Mesenchymal stem cell (in vitro differentiated cells and primary cell): ENCODE data around the gene ANXA8.
"Not testable (repeated sequence)": the region's sequence is repeated elsewhere in the genome, so short reads cannot be mapped to it uniquely, and the experiment has no call there.

Experiments
- DNase-seq: peaks from one replicate; pipeline ENCODE4 v3.0.0-alpha.2; 2013
- H2AFZ ChIP-seq: one replicate; pipeline ENCODE4 v1.6.1; 2013; ENCODE audit warnings: low read depth, mild to moderate bottlenecking, control low read depth, inconsistent platforms, low read length, moderate library complexity
- H2AK5ac ChIP-seq: 2 replicates; pipeline ENCODE4 v1.6.1; 2013; ENCODE audit warnings: low read length, moderate library complexity, mild to moderate bottlenecking, inconsistent platforms; ENCODE audit not compliant: severe bottlenecking
- H2BK120ac ChIP-seq: one replicate; pipeline ENCODE4 v1.6.1; 2013; ENCODE audit warnings: low read depth, mild to moderate bottlenecking, inconsistent platforms, low read length, moderate library complexity
- H2BK12ac ChIP-seq, 2 experiments: one replicate each; pipeline ENCODE4 v1.6.1; 2013; ENCODE audit warnings: inconsistent platforms in 2 of 2, low read length in 2 of 2, mild to moderate bottlenecking in 2 of 2, moderate library complexity in 2 of 2, control low read depth in 1 of 2
- H2BK15ac ChIP-seq: one replicate; pipeline ENCODE4 v1.6.1; 2013; ENCODE audit warnings: mild to moderate bottlenecking, low read depth, inconsistent platforms; ENCODE audit not compliant: poor library complexity, severe bottlenecking
- H2BK5ac ChIP-seq: 2 replicates; pipeline ENCODE4 v1.6.1; 2013; ENCODE audit warnings: low read depth, mild to moderate bottlenecking, low read length, control low read depth, inconsistent platforms; ENCODE audit not compliant: poor library complexity, severe bottlenecking
- H3K14ac ChIP-seq, 2 experiments: one replicate each; pipeline ENCODE4 v1.6.1; 2013; ENCODE audit warnings: inconsistent platforms in 2 of 2, low read length in 2 of 2, control low read depth in 1 of 2, mild to moderate bottlenecking in 1 of 2, moderate library complexity in 1 of 2
- H3K18ac ChIP-seq, 2 experiments: one replicate each; pipeline ENCODE4 v1.6.1; 2013; ENCODE audit warnings: inconsistent platforms in 2 of 2, low read length in 2 of 2, control low read depth in 1 of 2, low read depth in 1 of 2, mild to moderate bottlenecking in 1 of 2
- H3K23ac ChIP-seq, 2 experiments: one replicate each; pipeline ENCODE4 v1.6.1; 2013; ENCODE audit warnings: inconsistent platforms in 2 of 2, low read length in 2 of 2, mild to moderate bottlenecking in 2 of 2, moderate library complexity in 2 of 2, control low read depth in 1 of 2
- H3K27ac ChIP-seq: 2 replicates; pipeline ENCODE4 v1.5.1; 2013; ENCODE audit warnings: mild to moderate bottlenecking, moderate library complexity, low read length, control low read depth, inconsistent platforms; ENCODE audit not compliant: poor library complexity, severe bottlenecking
- H3K27me3 ChIP-seq, 2 experiments: 2 replicates each; pipeline versions ENCODE4 v1.6.1 to v1.7.0; 2013; ENCODE audit warnings: low read length in 2 of 2, mild to moderate bottlenecking in 2 of 2, moderate library complexity in 2 of 2, control low read depth in 1 of 2, inconsistent platforms in 1 of 2; ENCODE audit not compliant: control insufficient read depth in 1 of 2, insufficient read depth in 1 of 2
- H3K36me3 ChIP-seq, 2 experiments: 2 replicates each; pipeline versions ENCODE4 v1.6.1 to v1.7.0; 2013; ENCODE audit warnings: low read length in 2 of 2, control low read depth in 1 of 2, inconsistent platforms in 1 of 2, low read depth in 1 of 2, mild to moderate bottlenecking in 1 of 2; ENCODE audit not compliant: insufficient read depth in 2 of 2, control insufficient read depth in 1 of 2
- H3K4ac ChIP-seq, 2 experiments: one replicate each; pipeline ENCODE4 v1.6.1; 2013; ENCODE audit warnings: inconsistent platforms in 2 of 2, low read length in 2 of 2, mild to moderate bottlenecking in 2 of 2, moderate library complexity in 2 of 2, control low read depth in 1 of 2, low read depth in 1 of 2
- H3K4me1 ChIP-seq: 2 replicates; pipeline ENCODE4 v1.6.1; 2013; ENCODE audit warnings: low read depth, low read length, control low read depth; ENCODE audit not compliant: control insufficient read depth, insufficient read depth
- H3K4me2 ChIP-seq: 2 replicates; pipeline ENCODE4 v1.6.1; 2013; ENCODE audit warnings: low read length, mild to moderate bottlenecking, inconsistent platforms; ENCODE audit not compliant: poor library complexity, severe bottlenecking
- H3K4me3 ChIP-seq, 2 experiments: 2 replicates each; pipeline versions ENCODE4 v1.5.1 to v1.7.0; 2013; ENCODE audit warnings: low read length in 2 of 2, mild to moderate bottlenecking in 2 of 2, control low read depth in 1 of 2, low read depth in 1 of 2; ENCODE audit not compliant: insufficient read depth in 1 of 2
- H3K79me1 ChIP-seq: replicated peaks from 2 replicates; pipeline ENCODE4 v1.6.1; 2013; ENCODE audit warnings: mild to moderate bottlenecking, control low read depth, low read length, inconsistent platforms; ENCODE audit not compliant: poor library complexity, severe bottlenecking
- H3K9ac ChIP-seq: 2 replicates; pipeline ENCODE4 v1.7.0; 2013; ENCODE audit warnings: mild to moderate bottlenecking, low read length, moderate library complexity
- H3K9me3 ChIP-seq: 2 replicates; pipeline ENCODE4 v1.7.0; 2013; ENCODE audit warnings: mild to moderate bottlenecking, low read length; ENCODE audit not compliant: control insufficient read depth
- H4K8ac ChIP-seq: one replicate; pipeline ENCODE4 v1.6.1; 2013; ENCODE audit warnings: inconsistent platforms, mild to moderate bottlenecking, low read length, moderate library complexity
- H4K91ac ChIP-seq: one replicate; pipeline ENCODE4 v1.6.1; 2013; ENCODE audit warnings: mild to moderate bottlenecking, low read length, inconsistent platforms
- WGBS: methylation state at CpG from one replicate; pipeline ENCODE4 v1.1.7; 2013; ENCODE audit warnings: mixed read lengths; 5-methylcytosine and 5-hydroxymethylcytosine counted together

ANXA8 gene

GRCh38 chr10:47478114-47478513, 5.8 kb downstream of the ANXA8 start:
- H4K91ac ChIP-seq, H2AFZ ChIP-seq, H3K9ac ChIP-seq, H2AK5ac ChIP-seq, H3K79me1 ChIP-seq, H3K27ac ChIP-seq, DNase-seq, H3K27me3 ChIP-seq, H3K4me3 ChIP-seq, H2BK12ac ChIP-seq, H2BK5ac ChIP-seq, H2BK15ac ChIP-seq, H4K8ac ChIP-seq, H2BK120ac ChIP-seq, H3K36me3 ChIP-seq, H3K9me3 ChIP-seq, H3K14ac ChIP-seq, H3K4ac ChIP-seq, H3K4me2 ChIP-seq, H3K4me1 ChIP-seq, H3K18ac ChIP-seq, H3K23ac ChIP-seq: not testable (repeated sequence)
- WGBS, result no CpG with 5 or more reads among the region's 5 CpGs

GRCh38 chr10:47477078-47477477, 6.8 kb downstream of the ANXA8 start:
- H3K27me3 ChIP-seq, H3K23ac ChIP-seq, H3K4me2 ChIP-seq, H3K79me1 ChIP-seq, H3K9ac ChIP-seq, H2BK120ac ChIP-seq, DNase-seq, H3K27ac ChIP-seq, H2BK5ac ChIP-seq, H3K9me3 ChIP-seq, H3K4me1 ChIP-seq, H3K14ac ChIP-seq, H4K8ac ChIP-seq, H2AFZ ChIP-seq, H4K91ac ChIP-seq, H3K4me3 ChIP-seq, H3K18ac ChIP-seq, H2BK15ac ChIP-seq, H3K4ac ChIP-seq, H2BK12ac ChIP-seq, H2AK5ac ChIP-seq, H3K36me3 ChIP-seq: not testable (repeated sequence)
- 100% methylated on average over 3 of the region's 11 CpGs for WGBS

GRCh38 chr10:47475101-47475500, 8.8 kb downstream of the ANXA8 start:
- not testable (repeated sequence) for H2BK12ac ChIP-seq, H3K14ac ChIP-seq, H2BK120ac ChIP-seq, H3K18ac ChIP-seq, H3K79me1 ChIP-seq, H2BK15ac ChIP-seq, DNase-seq, H3K23ac ChIP-seq, H3K27ac ChIP-seq, H4K91ac ChIP-seq, H3K4me3 ChIP-seq, H4K8ac ChIP-seq, H3K36me3 ChIP-seq, H2AK5ac ChIP-seq, H3K4me1 ChIP-seq, H3K9ac ChIP-seq, H3K27me3 ChIP-seq, H3K9me3 ChIP-seq, H2BK5ac ChIP-seq, H3K4ac ChIP-seq, H2AFZ ChIP-seq, H3K4me2 ChIP-seq
- no CpG with 5 or more reads among the region's 5 CpGs for WGBS

GRCh38 chr10:47473516-47473915, 10.4 kb downstream of the ANXA8 start:
- DNase-seq, H3K4me1 ChIP-seq, H3K9me3 ChIP-seq, H2BK120ac ChIP-seq, H2BK15ac ChIP-seq, H3K9ac ChIP-seq, H3K4me2 ChIP-seq, H4K91ac ChIP-seq, H2AK5ac ChIP-seq, H2BK12ac ChIP-seq, H3K36me3 ChIP-seq, H3K14ac ChIP-seq, H2BK5ac ChIP-seq, H3K23ac ChIP-seq, H3K27ac ChIP-seq, H3K4me3 ChIP-seq, H2AFZ ChIP-seq, H3K4ac ChIP-seq, H4K8ac ChIP-seq, H3K27me3 ChIP-seq, H3K79me1 ChIP-seq, H3K18ac ChIP-seq: not testable (repeated sequence)
- no CpG with 5 or more reads among the region's 7 CpGs for WGBS
